Smooth muscle cell (in vitro differentiated cells): Measurements from ENCODE around the gene LURAP1L. TPM values are rescaled to one million over a fixed set of nuclear protein-coding genes. Genes with fewer than 3 reads are reported as not detected.
A peak's percentile ranks its signal among the peaks of the same experiment; 100 is the strongest.

Experiments
- DNase-seq: peaks from one replicate; lab custom pipeline; 2025; ENCODE audit not compliant: unreplicated experiment; lab: John Stamatoyannopoulos, UW
- H2AFZ ChIP-seq: fragments of 200-600 bp; sonication (generic); 2 replicates; pipeline ENCODE4 v1.6.0; 2016; ENCODE audit warnings: antibody characterized with exemption, low read depth, mild to moderate bottlenecking
- H3F3A ChIP-seq: fragments of 200-600 bp; sonication (generic); 2 replicates; pipeline ENCODE4 v1.6.0; 2017; ENCODE audit warnings: antibody characterized with exemption, low read depth
- H3K27ac ChIP-seq: fragments of 200-600 bp; sonication (generic); 2 replicates; pipeline ENCODE4 v1.5.1; 2016; ENCODE audit warnings: low read depth, mild to moderate bottlenecking
- H3K27me3 ChIP-seq: fragments of 200-600 bp; sonication (generic); 2 replicates; pipeline ENCODE4 v1.6.1; 2016; ENCODE audit warnings: low read depth, mild to moderate bottlenecking
- H3K36me3 ChIP-seq: fragments of 200-600 bp; sonication (generic); 2 replicates; pipeline ENCODE4 v1.5.1; 2016; ENCODE audit warnings: low read depth
- H3K4me1 ChIP-seq: fragments of 200-600 bp; sonication (generic); 2 replicates; pipeline ENCODE4 v1.5.1; 2016; ENCODE audit warnings: low read depth
- H3K4me2 ChIP-seq: fragments of 200-600 bp; sonication (generic); 2 replicates; pipeline ENCODE4 v1.6.0; 2016; ENCODE audit warnings: mild to moderate bottlenecking
- H3K4me3 ChIP-seq: fragments of 200-600 bp; sonication (generic); 2 replicates; pipeline ENCODE4 v1.5.1; 2016; ENCODE audit warnings: mild to moderate bottlenecking
- H3K79me2 ChIP-seq: fragments of 200-600 bp; sonication (generic); 2 replicates; pipeline ENCODE4 v1.6.0; 2016; ENCODE audit warnings: low read depth, mild to moderate bottlenecking
- H3K9ac ChIP-seq: fragments of 200-600 bp; sonication (generic); 2 replicates; pipeline ENCODE4 v1.6.0; 2016; ENCODE audit warnings: low read depth
- H3K9me3 ChIP-seq: fragments of 200-600 bp; sonication (generic); replicated peaks from 2 replicates; pipeline ENCODE4 v1.5.1; 2016; ENCODE audit warnings: low read depth
- H4K20me1 ChIP-seq: fragments of 200-600 bp; sonication (generic); 2 replicates; pipeline ENCODE4 v1.6.0; 2016; ENCODE audit warnings: low read depth
- WGBS: methylation state at CpG from one replicate; pipeline ENCODE4 v1.1.7; 2016; ENCODE audit warnings: low lambda C conversion rate; 5-methylcytosine and 5-hydroxymethylcytosine counted together
- polyA plus RNA-seq: library from polyadenylated mRNA; unstranded; fragments of >200 nt; fragmentation: Nextera tagmentation; extraction: Ambion mirVana; gene quantifications from 2 replicates; pipeline ENCODE4 v1.2.1, GENCODE V29; 2016
- total RNA-seq: library from RNA; depleted of rRNA; stranded (reverse); fragments of >200 nt; gene quantifications from 2 replicates; pipeline ENCODE4 v1.2.3, GENCODE V29; 2014
- TF ChIP-seq, protein P1 (sequence below): fragments of 200-600 bp; sonication (generic); IDR thresholded peaks from 2 replicates; pipeline ENCODE4 v1.5.1; 2017; ENCODE audit warnings: borderline replicate concordance, mild to moderate bottlenecking, antibody characterized with exemption; ENCODE audit not compliant: insufficient read depth, poor library complexity, severe bottlenecking

LURAP1L gene
- total and polyA plus RNA-seq, 2 experiments from 2014 or later: 22.8 to 27.6 TPM

DNA sequence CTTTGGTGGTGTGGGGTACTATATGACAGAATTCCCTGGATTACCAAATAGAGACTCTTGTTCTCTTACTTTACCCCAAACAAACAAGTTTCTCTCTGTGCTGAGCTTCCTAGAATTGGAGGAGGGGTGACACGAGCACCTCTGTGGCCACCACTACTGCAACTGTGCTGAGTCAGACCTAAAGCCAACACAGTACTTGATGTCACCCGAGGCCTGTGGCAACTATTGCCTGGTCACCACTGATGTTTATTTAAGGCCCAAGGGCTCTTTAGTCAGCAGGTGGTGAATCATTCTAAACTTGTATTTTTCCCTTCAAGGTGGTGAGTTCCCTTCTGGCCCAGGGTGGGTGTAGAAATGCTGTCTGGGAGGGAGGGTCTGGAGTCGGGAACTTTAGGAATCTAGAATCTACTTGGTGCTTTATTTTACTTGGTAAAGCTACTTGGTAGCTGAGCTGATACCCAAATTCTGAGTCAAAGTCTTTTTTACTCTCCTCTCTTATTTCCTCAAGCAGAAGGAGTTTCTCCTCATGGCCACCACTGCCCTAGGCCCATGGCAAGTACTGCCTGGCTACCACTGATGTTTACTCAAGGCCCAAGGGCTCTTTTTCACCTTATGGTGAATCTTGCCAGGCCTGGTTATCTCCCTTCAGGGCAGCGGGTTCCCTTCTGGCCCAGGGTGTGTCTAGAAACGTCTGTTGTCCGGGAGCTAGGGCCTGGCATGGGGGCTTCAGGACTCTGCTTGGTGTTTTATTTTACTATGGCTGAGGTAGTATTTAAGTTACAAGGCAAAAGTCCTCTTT lies 9.8 kb downstream of the LURAP1L start:
- WGBS: 53% methylated on average over 6 of the region's 6 CpGs
- Histone ChIP-seq H3K4me2 (peak overlapping the region; percentile 47), H3K27me3 (no peaks in the 10 kb centered on the region), H3K4me3 (no peak overlapping the region), H3K36me3 (no peaks in the 10 kb centered on the region), H4K20me1 (no peaks in the 10 kb centered on the region), H3K79me2 (peaks cover 89% of the 10 kb centered on the region), H3K27ac (peak overlapping the region; percentile 98), H3K9ac (peak overlapping the region; percentile 93), H2AFZ (no peak overlapping the region), H3K4me1 (no peaks in the 10 kb centered on the region), H3K9me3 (peaks cover 3% of the 10 kb centered on the region), H3F3A (no peaks in the 10 kb centered on the region)
- TF ChIP-seq, protein P1, sequence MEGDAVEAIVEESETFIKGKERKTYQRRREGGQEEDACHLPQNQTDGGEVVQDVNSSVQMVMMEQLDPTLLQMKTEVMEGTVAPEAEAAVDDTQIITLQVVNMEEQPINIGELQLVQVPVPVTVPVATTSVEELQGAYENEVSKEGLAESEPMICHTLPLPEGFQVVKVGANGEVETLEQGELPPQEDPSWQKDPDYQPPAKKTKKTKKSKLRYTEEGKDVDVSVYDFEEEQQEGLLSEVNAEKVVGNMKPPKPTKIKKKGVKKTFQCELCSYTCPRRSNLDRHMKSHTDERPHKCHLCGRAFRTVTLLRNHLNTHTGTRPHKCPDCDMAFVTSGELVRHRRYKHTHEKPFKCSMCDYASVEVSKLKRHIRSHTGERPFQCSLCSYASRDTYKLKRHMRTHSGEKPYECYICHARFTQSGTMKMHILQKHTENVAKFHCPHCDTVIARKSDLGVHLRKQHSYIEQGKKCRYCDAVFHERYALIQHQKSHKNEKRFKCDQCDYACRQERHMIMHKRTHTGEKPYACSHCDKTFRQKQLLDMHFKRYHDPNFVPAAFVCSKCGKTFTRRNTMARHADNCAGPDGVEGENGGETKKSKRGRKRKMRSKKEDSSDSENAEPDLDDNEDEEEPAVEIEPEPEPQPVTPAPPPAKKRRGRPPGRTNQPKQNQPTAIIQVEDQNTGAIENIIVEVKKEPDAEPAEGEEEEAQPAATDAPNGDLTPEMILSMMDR: no peak
- DNase-seq: no peak

DNA sequence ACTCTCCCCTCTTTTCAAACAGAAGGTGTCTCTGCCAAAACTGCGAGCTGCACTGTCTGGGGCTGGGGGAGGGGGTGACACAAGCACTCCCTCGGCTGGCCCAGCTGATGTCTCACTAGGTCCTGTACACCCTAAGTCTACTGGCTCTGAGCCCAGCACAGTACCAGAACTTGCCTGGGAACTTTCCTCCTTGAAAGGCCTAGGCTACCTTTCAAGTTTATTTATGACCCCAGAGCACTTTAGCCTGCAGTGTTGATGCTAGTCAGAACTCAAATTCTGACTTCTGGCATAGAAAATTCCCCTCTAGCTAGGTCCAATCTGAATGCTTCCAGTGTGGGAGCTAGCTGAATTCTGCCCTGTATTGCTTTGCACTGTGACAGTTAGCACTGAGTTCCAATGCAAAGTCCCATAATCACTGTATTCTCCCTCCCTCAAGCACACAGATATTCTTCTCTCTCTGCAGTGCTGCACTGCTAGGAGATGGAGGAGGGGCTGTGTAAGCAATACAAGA lies 10.5 kb downstream of the LURAP1L start:
- DNase-seq: no peak
- Histone ChIP-seq H3K4me1 (no peaks in the 10 kb centered on the region), H3F3A (no peaks in the 10 kb centered on the region), H3K27ac (peak overlapping the region; percentile 98), H4K20me1 (no peaks in the 10 kb centered on the region), H3K27me3 (no peaks in the 10 kb centered on the region), H2AFZ (no peak overlapping the region), H3K79me2 (peaks cover 89% of the 10 kb centered on the region), H3K4me2 (peak overlapping the region; percentile 47), H3K9me3 (peaks cover 3% of the 10 kb centered on the region), H3K4me3 (no peak overlapping the region), H3K36me3 (no peaks in the 10 kb centered on the region), H3K9ac (peak overlapping the region; percentile 93)
- TF ChIP-seq, protein P1: no peak
- WGBS: 66% methylated on average over 2 of the region's 2 CpGs

DNA sequence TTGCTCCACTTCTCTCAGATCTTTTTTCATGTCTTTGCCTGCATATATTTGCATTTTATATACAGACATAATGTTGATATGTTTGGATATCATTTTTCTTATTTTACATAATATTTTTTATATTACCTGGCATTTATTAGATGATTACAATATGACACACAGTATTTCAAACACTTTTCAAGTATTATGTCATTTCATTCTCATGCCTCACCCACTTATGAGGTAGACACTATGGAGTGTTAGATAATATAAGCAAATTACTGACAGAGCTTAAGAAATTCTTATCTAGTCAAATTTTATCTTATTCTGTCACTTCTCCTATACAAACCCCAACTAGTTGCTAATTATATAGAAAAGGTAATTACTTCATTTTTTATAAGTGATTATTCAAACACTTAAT lies 11.1 kb downstream of the LURAP1L start:
- H4K20me1 ChIP-seq: no peaks in the 10 kb centered on the region
- no peak overlapping the region for H2AFZ ChIP-seq
- no peaks in the 10 kb centered on the region for H3K4me1 ChIP-seq
- H3K9ac ChIP-seq: peak overlapping the region; percentile 93
- no peaks in the 10 kb centered on the region for H3K27me3 ChIP-seq
- peaks cover 86% of the 10 kb centered on the region for H3K79me2 ChIP-seq
- TF ChIP-seq, protein P1: no peak
- H3K9me3 ChIP-seq: peaks cover 3% of the 10 kb centered on the region
- H3F3A ChIP-seq: no peaks in the 10 kb centered on the region
- H3K4me3 ChIP-seq: no peak overlapping the region
- H3K4me2 ChIP-seq: peak overlapping the region; percentile 47
- peak overlapping the region; percentile 98 for H3K27ac ChIP-seq
- H3K36me3 ChIP-seq: no peaks in the 10 kb centered on the region
- DNase-seq: no peak

DNA sequence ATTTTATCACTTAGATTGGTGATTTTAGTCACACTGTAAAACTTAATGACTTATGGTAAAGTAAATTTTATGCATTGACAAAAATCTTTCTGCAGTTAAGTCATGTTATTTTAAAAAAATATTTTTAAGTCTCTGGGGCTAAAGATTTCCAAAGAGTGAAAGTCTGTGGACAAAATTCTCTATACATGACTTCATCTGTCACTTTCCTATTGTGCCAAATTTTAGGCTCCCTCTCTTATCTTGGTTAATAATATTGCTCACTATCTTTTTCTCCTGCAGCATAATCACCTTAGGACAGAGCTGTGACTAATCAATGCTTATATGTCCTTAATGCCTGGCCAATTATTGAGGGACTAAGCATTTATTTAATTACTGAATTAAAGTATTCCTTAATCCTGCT lies 15.2 kb downstream of the LURAP1L start:
- H3K27me3 ChIP-seq: no peaks in the 10 kb centered on the region
- no peaks in the 10 kb centered on the region for H3K4me1 ChIP-seq
- no peak overlapping the region for H2AFZ ChIP-seq
- H3K4me3 ChIP-seq: no peak overlapping the region
- no peaks in the 10 kb centered on the region for H4K20me1 ChIP-seq
- no peaks in the 10 kb centered on the region for H3K36me3 ChIP-seq
- no peaks in the 10 kb centered on the region for H3F3A ChIP-seq
- peaks cover 95% of the 10 kb centered on the region for H3K79me2 ChIP-seq
- no peak for DNase-seq
- no peak overlapping the region for H3K4me2 ChIP-seq
- peak overlapping the region; percentile 1 for H3K27ac ChIP-seq
- no peaks in the 10 kb centered on the region for H3K9me3 ChIP-seq
- no peak overlapping the region for H3K9ac ChIP-seq
- TF ChIP-seq, protein P1: no peak
